ENCODE measurements around the gene C4orf54. TPM values are rescaled to one million over a fixed set of nuclear protein-coding genes. Genes with fewer than 3 reads are reported as not detected.

C4orf54 gene
- total and polyA plus RNA-seq, 2 of the 4 experiments (the other 2 are of a cell fraction) = not detected

DNA sequence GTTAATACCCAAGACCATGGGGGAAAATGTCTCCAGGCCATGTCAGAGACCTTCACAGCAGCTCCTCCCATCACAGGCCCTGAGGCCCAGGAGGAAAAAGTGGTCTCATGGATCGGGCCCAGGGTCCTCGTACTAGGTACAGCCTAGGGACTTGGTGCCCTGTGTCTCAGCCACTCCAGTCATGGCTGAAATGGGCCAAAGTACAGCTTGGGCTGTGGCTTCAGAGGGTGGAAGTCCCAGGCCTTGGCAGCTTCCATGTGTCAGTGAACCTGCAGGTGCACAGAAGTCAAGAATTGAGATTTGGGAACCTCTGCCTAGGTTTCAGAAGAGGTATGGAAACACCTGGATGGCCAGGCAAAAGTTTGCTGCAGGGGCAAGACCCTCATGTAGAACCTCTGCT lies 27.6 kb upstream of the C4orf54 start:
- no peak overlapping the region for H3K14ac ChIP-seq (replicated peaks; ENCODE audit: low read depth, low read length)
- no peak overlapping the region for H2AFZ ChIP-seq (replicated peaks; ENCODE audit: low read length, poor library complexity)
- no peaks in the 10 kb centered on the region for H3K9me3 ChIP-seq (ENCODE audit: control insufficient read depth, insufficient read depth, low read length)
- H3K4me3 ChIP-seq (ENCODE audit: insufficient read depth, low read depth, low read length) = no peak overlapping the region
- H3K9ac ChIP-seq (ENCODE audit: low read depth, low read length) = no peak overlapping the region
- no peaks in the 10 kb centered on the region for H3K36me3 ChIP-seq (ENCODE audit: control insufficient read depth, insufficient read depth, low read length)
- H2BK20ac ChIP-seq (ENCODE audit: low read depth, low read length) = no peak overlapping the region
- no peaks in the 10 kb centered on the region for H3K4me1 ChIP-seq (ENCODE audit: control insufficient read depth, insufficient read depth, low read length)
- no peaks in the 10 kb centered on the region; the same call in none of the 2 replicates for H3K27me3 ChIP-seq (ENCODE audit: control insufficient read depth, insufficient read depth, low read length)
- in situ Hi-C loops (cut with MboI; ENCODE audit: low sequenced_read_pairs) = no loop called here
- BruUV-seq (replicated peaks) = no TSS peak
- CTCF ChIA-PET = no interaction called here
- H3K4me2 ChIP-seq (ENCODE audit: low read depth, low read length) = no peak overlapping the region
- H3K23ac ChIP-seq (ENCODE audit: low read depth, low read length) = no peak overlapping the region
- H3K27ac ChIP-seq (ENCODE audit: insufficient read depth, low read length) = no peak overlapping the region
- H4K20me1 ChIP-seq (ENCODE audit: insufficient read depth, low read length) = no peaks in the 10 kb centered on the region
- POLR2A ChIA-PET (ENCODE audit: unreplicated experiment) = no interaction called here
- H2AK9ac ChIP-seq (replicated peaks; ENCODE audit: low read depth, low read length, poor library complexity) = no peak overlapping the region
- no peak overlapping the region for H4K8ac ChIP-seq (ENCODE audit: low read depth in 2 of 2, low read length in 2 of 2)
- no peak overlapping the region for H2BK5ac ChIP-seq (ENCODE audit: low read depth, low read length, poor library complexity, severe bottlenecking)
- 54% methylated on average over 2 of the region's 2 CpGs; no CpG with 5 or more reads in 1 of the 2 experiments for WGBS, 2 experiments (ENCODE audit: extremely low coverage in 2 of 2, insufficient read length in 1 of 2)
- TF ChIP-seq MAFK (IDR thresholded peaks at IDR 0.05; ENCODE audit: low read depth, low read length) (no peak), POLR2A (IDR thresholded peaks at IDR 0.05; ENCODE audit: low read depth, low read length) (no peak), CEBPB (IDR thresholded peaks at IDR 0.05; ENCODE audit: low read depth, low read length) (no peak), RAD21 (IDR thresholded peaks at IDR 0.05; ENCODE audit: low read length) (no peak), FOS (IDR thresholded peaks at IDR 0.05; ENCODE audit: low read depth, low read length) (no peak), SMC3 (IDR thresholded peaks at IDR 0.05; ENCODE audit: low read depth, low read length) (no peak), CHD1 (IDR thresholded peaks at IDR 0.05; ENCODE audit: low read depth, low read length) (no peak), BHLHE40 (IDR thresholded peaks at IDR 0.05; ENCODE audit: low read depth, low read length) (no peak), NFE2L2 (IDR thresholded peaks at IDR 0.05; ENCODE audit: low read depth, low read length) (no peak), RFX5 (IDR thresholded peaks at IDR 0.05; ENCODE audit: low read depth, low read length) (no peak)
- TF ChIP-seq, protein P1, sequence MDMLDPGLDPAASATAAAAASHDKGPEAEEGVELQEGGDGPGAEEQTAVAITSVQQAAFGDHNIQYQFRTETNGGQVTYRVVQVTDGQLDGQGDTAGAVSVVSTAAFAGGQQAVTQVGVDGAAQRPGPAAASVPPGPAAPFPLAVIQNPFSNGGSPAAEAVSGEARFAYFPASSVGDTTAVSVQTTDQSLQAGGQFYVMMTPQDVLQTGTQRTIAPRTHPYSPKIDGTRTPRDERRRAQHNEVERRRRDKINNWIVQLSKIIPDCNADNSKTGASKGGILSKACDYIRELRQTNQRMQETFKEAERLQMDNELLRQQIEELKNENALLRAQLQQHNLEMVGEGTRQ (IDR thresholded peaks at IDR 0.05; ENCODE audit: low read depth, low read length) = no peak
- TF ChIP-seq, protein P2, sequence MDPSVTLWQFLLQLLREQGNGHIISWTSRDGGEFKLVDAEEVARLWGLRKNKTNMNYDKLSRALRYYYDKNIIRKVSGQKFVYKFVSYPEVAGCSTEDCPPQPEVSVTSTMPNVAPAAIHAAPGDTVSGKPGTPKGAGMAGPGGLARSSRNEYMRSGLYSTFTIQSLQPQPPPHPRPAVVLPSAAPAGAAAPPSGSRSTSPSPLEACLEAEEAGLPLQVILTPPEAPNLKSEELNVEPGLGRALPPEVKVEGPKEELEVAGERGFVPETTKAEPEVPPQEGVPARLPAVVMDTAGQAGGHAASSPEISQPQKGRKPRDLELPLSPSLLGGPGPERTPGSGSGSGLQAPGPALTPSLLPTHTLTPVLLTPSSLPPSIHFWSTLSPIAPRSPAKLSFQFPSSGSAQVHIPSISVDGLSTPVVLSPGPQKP (IDR thresholded peaks at IDR 0.05; ENCODE audit: borderline replicate concordance, low read depth, low read length) = no peak
- H2BK15ac ChIP-seq (ENCODE audit: low read depth, low read length) = no peak overlapping the region
- intact Hi-C loops (cut with micrococcal nuclease) = no loop called here
- no peak overlapping the region for H2AK5ac ChIP-seq (ENCODE audit: low read depth, low read length)
- H3K18ac ChIP-seq (ENCODE audit: low read depth, low read length) = no peak overlapping the region
- no peak overlapping the region for H2BK120ac ChIP-seq (ENCODE audit: low read depth, low read length)
- H4K5ac ChIP-seq (ENCODE audit: low read depth, low read length) = no peak overlapping the region
- no peak overlapping the region for H3K4ac ChIP-seq (ENCODE audit: low read depth, low read length)
- dilution Hi-C loops (cut with HindIII; ENCODE audit: low sequenced_read_pairs, unreplicated experiment) = no loop called here
- H3K56ac ChIP-seq (ENCODE audit: extremely low read depth, insufficient read depth, low read length) = no peak overlapping the region
- no peaks in the 10 kb centered on the region for H3K79me1 ChIP-seq (ENCODE audit: low read depth in 1 of 2, low read length in 2 of 2)
- DNase-seq (no peak), ATAC-seq (ENCODE audit: low read depth) (no peak)
- H3K9me1 ChIP-seq (ENCODE audit: insufficient read depth, low read length) = no peaks in the 10 kb centered on the region
- H4K91ac ChIP-seq (ENCODE audit: insufficient read depth, low read depth, low read length) = no peak overlapping the region

All from IMR-90 (cell line).